Stimulated activated CD4-positive, alpha-beta T cell treated with anti-CD3 and anti-CD28 coated beads, Interleukin-4, amount 100 ng/mL, for 24 hours (primary cell): ENCODE data around the gene ADAM29.
"Not testable (repeated sequence)": the region's sequence is repeated elsewhere in the genome, so short reads cannot be mapped to it uniquely, and the experiment has no call there.

Experiments
- DNase-seq: peaks from one replicate; pipeline ENCODE4 v3.0.0-alpha.2; 2020

ADAM29 gene

GRCh38 chr4:174972911-174973310, 54.8 kb downstream of the ADAM29 start:
- DNase-seq, result no peak

GRCh38 chr4:174973336-174973735, 55.2 kb downstream of the ADAM29 start:
- no peak for DNase-seq

GRCh38 chr4:174983128-174983750, 65.1 kb downstream of the ADAM29 start:
- no peak for DNase-seq

- DNase-seq, result not testable (repeated sequence)
Measured at GRCh38 chr4:174983870-174984269, 65.7 kb downstream of the ADAM29 start.

GRCh38 chr4:174989791-174990190, 71.6 kb downstream of the ADAM29 start:
- DNase-seq, result no peak

- no peak for DNase-seq
Measured at GRCh38 chr4:174993916-174994315, 75.8 kb downstream of the ADAM29 start.

GRCh38 chr4:174996079-174996478, 77.9 kb downstream of the ADAM29 start:
- no peak for DNase-seq

GRCh38 chr4:174999407-174999806, 81.2 kb downstream of the ADAM29 start:
- no peak for DNase-seq

- DNase-seq, result no peak
Measured at GRCh38 chr4:175017751-175018150, 99.6 kb downstream of the ADAM29 start.

- not testable (repeated sequence) for DNase-seq
Measured at GRCh38 chr4:175019447-175019846, 101.3 kb downstream of the ADAM29 start.
